Lower leg skin (tissue), 4 donors: ENCODE measurements around the gene CCDC172. TPM values are rescaled to one million over a fixed set of nuclear protein-coding genes. Genes with fewer than 3 reads are reported as not detected.

Experiments used
- DNase-seq, 2 donors: peaks; one replicate each; pipeline ENCODE4 v3.0.0-alpha.2; 2019; ENCODE audit warnings: low spot score in 2 of 2
- H3K4me3 ChIP-seq: fragments of 200-600 bp; sonication (generic); 2 replicates; pipeline ENCODE4 v1.5.1; 2017; ENCODE audit warnings: mild to moderate bottlenecking, low read depth; ENCODE audit not compliant: poor library complexity, severe bottlenecking
- CTCF ChIP-seq, 3 donors: fragments of 450-650 bp; IDR thresholded peaks; one replicate each; pipeline ENCODE4 v1.5.1; 2016; ENCODE audit warnings: antibody characterized with exemption in 3 of 3, mild to moderate bottlenecking in 3 of 3, moderate library complexity in 2 of 3
- POLR2A ChIP-seq, 2 donors: fragments of 450-650 bp; IDR thresholded peaks; one replicate each; pipeline ENCODE4 v1.6.1; 2016 to 2017; ENCODE audit warnings: antibody characterized with exemption in 2 of 2, mild to moderate bottlenecking in 1 of 2, moderate library complexity in 1 of 2
- WGBS, 2 donors: methylation state at CpG; one replicate each; pipeline ENCODE4 v1.1.5; 2018; 5-methylcytosine and 5-hydroxymethylcytosine counted together
- intact Hi-C: fragments of 100-400 bp; cut with DNase I; formaldehyde crosslinking; loops from one replicate; pipeline ENCODE4 v1.15.0; 2023; ENCODE audit warnings: low total_unique reads
- total RNA-seq, 4 donors: library from RNA; depleted of rRNA; stranded (reverse); fragments of >200 nt; gene quantifications; one replicate each; pipeline ENCODE4 v1.1.0, GENCODE V29; 2016

The CCDC172 gene
- total RNA-seq, 4 donors from 2014 or later, result not detected

GRCh38 chr10:116402858-116403257 is 78.6 kb downstream of the CCDC172 start:
- WGBS, 2 donors, result 91 to 93% methylated on average over 3 of the region's 3 CpGs
- TF ChIP-seq CTCF (IDR thresholded peaks at IDR 0.05) (no peak), POLR2A (IDR thresholded peaks at IDR 0.05) (no peak)
- no peak overlapping the region for H3K4me3 ChIP-seq
- intact Hi-C loops, result no loop called here
- DNase-seq, result no peak

- WGBS, 2 donors, result 54 to 56% methylated on average over 6 of the region's 6 CpGs
- intact Hi-C loops, result no loop called here
- TF ChIP-seq POLR2A (IDR thresholded peaks at IDR 0.05) (no peak), CTCF (IDR thresholded peaks at IDR 0.05) (no peak)
- H3K4me3 ChIP-seq, result no peak overlapping the region
- no peak for DNase-seq
Measured at GRCh38 chr10:116403740-116404250, 79.5 kb downstream of the CCDC172 start.

DNA sequence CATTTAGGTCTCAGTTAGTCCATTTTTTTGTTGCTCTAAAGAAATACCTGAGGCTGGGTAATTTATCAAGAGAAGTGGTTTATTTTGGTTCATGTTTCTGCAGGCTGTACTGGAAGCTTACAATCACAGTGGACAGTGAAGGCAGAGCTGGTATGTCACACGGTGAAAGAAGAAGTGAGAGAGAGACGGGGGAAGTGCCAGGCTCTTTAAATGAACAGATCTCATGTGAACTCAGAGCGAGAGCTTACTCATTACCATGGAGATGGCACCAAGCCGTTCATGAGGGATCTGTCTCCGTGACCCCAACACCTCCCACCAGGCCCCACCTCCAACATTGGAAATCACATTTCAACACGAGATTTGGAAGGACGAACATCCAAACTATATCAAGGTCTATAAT is 84.5 kb downstream of the CCDC172 start:
- no peak for DNase-seq
- intact Hi-C loops, result no loop called here
- TF ChIP-seq POLR2A (IDR thresholded peaks at IDR 0.05) (no peak), CTCF (IDR thresholded peaks at IDR 0.05) (no peak)
- H3K4me3 ChIP-seq, result no peak overlapping the region
- 61 to 63% methylated on average over 7 of the region's 7 CpGs for WGBS, 2 donors

GRCh38 chr10:116410351-116410750 is 86.1 kb downstream of the CCDC172 start:
- DNase-seq, result no peak
- no peak overlapping the region for H3K4me3 ChIP-seq
- WGBS, 2 donors, result 67 to 79% methylated on average over 5 of the region's 5 CpGs
- TF ChIP-seq POLR2A (IDR thresholded peaks at IDR 0.05) (no peak), CTCF (IDR thresholded peaks at IDR 0.05) (no peak)
- intact Hi-C loops, result no loop called here

DNA sequence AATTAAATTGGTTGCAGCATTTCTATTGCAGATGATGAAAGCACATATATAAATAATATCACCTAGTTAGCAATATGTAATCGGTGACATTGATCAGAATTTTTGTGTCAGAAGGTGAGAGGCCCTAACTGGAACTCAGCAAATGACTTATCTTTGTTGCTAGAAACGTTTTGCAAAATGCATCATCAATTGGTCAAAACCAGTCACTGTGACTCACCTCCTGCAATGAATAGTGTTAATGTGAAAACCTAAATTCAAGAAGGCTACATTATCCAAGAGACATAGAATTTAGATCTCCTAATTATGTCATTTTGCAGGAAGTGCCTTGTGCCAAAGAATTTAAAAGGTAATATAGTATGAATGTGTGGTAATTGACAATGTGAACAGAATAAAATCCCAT is 93.6 kb downstream of the CCDC172 start:
- intact Hi-C loops, result no loop called here

More for the DNA sequence above, 93.6 kb downstream of the CCDC172 start:
- no peak for DNase-seq
- no peak overlapping the region for H3K4me3 ChIP-seq
- TF ChIP-seq CTCF (IDR thresholded peaks at IDR 0.05), result no peak
- TF ChIP-seq POLR2A (IDR thresholded peaks at IDR 0.05), result no peak
- WGBS, 2 donors, result 35 to 46% methylated on average over 2 of the region's 2 CpGs
